GM12801 (cell line): Measurements from ENCODE around the gene PRSS36.

Source experiments
- TF ChIP-seq, protein P1 (sequence below): IDR thresholded peaks from one replicate; pipeline ENCODE4 v1.5.1; 2011; ENCODE audit warnings: control low read depth; ENCODE audit not compliant: insufficient read length; ENCODE audit errors: extremely low read depth

PRSS36 gene

DNA sequence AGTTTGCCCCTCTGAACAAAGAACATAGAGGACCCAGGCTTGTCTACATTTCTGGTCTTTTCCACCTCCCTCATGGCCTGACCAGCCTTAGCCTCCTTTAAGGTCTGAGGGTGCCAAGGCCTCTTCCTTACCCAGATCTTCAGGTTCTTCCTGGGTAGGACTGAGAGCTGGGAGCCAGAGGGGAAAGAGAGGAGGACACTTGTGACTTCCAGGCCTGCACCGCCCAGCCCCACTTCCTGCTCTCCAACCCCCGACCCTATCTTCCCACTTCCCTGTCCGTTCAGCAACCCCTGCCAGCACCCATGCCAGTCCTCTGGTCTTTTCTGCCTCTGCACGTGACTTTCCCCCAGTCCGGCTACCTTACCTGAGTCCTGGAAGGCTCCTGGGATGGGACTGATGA is 534 bp downstream of the PRSS36 start:
- TF ChIP-seq, protein P1, sequence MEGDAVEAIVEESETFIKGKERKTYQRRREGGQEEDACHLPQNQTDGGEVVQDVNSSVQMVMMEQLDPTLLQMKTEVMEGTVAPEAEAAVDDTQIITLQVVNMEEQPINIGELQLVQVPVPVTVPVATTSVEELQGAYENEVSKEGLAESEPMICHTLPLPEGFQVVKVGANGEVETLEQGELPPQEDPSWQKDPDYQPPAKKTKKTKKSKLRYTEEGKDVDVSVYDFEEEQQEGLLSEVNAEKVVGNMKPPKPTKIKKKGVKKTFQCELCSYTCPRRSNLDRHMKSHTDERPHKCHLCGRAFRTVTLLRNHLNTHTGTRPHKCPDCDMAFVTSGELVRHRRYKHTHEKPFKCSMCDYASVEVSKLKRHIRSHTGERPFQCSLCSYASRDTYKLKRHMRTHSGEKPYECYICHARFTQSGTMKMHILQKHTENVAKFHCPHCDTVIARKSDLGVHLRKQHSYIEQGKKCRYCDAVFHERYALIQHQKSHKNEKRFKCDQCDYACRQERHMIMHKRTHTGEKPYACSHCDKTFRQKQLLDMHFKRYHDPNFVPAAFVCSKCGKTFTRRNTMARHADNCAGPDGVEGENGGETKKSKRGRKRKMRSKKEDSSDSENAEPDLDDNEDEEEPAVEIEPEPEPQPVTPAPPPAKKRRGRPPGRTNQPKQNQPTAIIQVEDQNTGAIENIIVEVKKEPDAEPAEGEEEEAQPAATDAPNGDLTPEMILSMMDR: no peak

DNA sequence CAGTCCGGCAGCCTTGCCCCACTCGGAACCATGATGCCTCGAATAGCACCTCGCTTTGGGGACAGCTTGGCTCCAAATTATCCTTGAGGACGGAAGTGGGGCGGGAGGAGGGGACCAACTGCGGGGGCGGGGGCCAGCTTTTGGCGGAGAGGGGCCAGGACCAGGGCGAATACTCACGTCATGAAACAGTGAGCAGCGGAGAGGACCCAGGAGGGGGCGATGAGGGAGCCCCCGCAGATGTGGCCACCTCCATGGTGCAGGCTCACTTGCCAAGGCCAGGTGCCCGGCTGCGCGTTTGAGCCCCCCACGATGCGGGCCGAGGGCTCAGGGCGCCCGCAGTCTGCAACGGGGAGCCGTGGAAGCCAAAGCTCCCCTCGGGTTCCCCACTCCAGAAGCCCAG is 970 bp downstream of the PRSS36 start:
- TF ChIP-seq, protein P1: no peak

DNA sequence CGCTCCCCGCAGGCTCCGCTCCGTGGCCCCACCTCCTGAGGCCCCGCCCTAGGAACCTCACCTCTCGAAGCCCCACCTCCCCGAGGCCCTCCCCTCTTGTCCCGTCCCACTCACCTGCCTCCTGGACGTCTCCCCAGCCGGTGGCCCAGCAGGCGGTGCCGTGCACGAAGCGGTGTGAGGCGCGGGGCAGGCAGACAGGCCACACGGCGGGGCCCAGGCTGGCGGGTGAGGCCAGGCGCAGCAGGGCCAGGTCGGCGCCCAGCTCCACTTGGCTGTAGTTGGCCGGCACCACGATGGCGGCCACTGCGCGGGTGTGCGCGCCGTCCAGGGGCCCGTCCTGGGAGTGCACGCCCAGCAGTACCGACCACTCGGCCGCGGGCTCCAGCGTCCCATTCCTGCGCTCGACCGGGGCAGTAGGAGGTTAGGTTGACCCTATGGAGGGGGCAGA is 1.6 kb downstream of the PRSS36 start:
- TF ChIP-seq, protein P1: no peak

DNA sequence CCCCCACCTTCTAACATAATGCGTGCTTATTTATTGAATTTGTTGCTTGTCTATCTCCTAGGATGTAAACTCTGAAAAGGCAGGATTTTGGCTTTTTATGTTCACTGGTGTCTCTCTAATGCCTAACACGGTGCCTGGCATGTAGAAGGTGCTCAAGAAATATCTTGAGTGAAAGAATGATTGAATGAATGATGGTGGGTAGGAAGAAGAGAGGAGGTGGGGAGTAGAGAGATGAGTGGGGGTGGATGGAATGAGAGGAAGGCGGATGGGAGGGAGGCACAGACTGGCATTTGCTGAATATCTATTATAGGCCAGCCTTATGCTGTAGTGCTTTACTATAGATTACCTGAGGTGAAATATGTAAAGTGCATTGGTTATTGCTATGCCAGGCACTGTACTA is 2.3 kb downstream of the PRSS36 start:
- TF ChIP-seq, protein P1: no peak

DNA sequence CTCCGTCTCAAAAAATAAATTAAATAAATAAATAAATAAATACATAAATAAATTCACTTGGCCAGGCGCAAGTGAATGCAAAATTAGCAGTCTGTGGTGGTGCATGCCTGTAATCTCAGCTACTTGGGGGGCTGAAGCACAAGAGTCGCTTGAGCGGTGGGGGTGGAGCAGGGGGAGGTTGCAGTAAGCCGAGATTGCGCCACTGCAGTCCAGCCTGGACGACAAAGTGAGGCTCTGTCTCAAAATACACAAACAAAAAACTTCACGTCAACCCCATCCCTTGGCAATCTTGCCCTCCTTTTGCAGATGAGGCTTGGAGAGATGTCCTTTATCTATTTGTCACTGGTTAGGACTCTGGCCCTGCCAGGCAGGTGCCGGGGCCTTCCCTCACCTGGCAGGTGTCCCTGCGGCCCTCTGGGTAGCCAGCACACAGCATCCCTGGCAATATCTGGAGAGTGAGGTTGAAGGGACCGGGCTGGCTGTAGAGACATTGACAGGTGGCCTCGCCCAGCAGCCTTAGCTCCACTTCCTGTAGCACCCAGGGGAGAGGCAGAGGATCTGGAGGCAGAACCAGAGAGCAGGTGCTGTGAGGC is 4.4 kb downstream of the PRSS36 start:
- TF ChIP-seq, protein P1: no peak

DNA sequence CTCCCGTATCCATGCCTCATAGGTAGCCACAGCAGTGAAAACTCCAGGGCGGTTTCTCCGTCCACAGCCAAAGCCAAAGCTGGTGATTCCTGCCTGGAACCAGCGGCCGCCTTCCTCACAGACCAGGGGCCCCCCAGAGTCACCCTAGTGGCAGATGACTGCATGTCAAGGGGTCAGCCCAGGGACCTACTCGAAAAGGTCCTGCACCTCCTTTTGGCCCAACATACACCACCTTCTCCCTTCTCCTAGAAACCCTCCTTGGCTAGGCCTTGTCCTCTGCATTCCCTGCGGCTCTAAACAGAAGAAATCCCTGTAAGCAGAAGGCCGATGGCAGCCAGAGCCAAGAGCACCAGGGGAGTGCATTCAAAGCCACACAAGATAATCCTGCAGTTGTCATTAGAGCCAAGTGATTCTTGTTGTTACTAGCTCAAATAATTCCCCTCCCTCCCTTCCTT is 6.1 kb downstream of the PRSS36 start:
- TF ChIP-seq, protein P1: no peak

DNA sequence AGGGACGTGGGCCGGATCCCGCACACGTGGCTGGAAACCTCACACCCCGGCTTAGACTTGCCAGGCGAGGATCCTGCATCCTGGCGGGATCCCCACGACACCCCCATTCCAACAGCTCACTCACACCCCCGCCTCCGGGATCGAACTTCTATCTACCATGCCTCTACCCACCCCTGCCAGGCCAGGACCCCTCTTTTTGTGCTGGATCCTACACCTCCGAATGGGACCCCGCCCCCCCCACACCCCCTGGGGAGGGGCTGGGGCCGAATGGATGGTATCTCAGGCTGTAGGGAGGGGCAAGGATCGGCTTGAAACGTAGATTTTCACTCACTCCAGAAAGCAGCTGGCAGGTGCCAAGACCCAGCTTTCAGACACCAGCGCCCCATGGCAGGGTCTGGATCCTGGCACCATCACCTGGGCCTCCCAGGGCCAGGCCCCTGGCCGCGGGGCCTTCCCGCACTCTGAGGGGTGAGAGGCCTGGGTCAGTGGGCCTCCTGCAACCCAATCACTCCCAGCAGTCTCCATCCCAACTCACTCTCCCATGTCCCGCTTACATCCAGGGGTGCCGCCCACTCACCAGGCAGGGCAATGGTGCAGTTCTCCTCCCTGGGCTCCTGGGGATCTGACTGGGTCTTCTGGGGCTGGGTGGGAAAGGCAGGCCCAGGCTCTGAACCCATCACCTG is 6.7 kb downstream of the PRSS36 start:
- TF ChIP-seq, protein P1: no peak
